Loucy (cell line): ENCODE measurements around the gene GAL3ST2.

ENCODE experiments used
- EZH2phosphoT487 ChIP-seq: fragments of 200-600 bp; IDR thresholded peaks from 2 replicates; pipeline ENCODE4 v1.6.1; 2018; ENCODE audit warnings: antibody characterized with exemption, mild to moderate bottlenecking, moderate library complexity, borderline replicate concordance
- TF ChIP-seq, protein P1 (sequence below): fragments of 200-600 bp; sonication (generic); conservative IDR thresholded peaks from 2 replicates; pipeline ENCODE4 v1.5.1; 2014; ENCODE audit warnings: mild to moderate bottlenecking, antibody characterized with exemption, low read length

DNA sequence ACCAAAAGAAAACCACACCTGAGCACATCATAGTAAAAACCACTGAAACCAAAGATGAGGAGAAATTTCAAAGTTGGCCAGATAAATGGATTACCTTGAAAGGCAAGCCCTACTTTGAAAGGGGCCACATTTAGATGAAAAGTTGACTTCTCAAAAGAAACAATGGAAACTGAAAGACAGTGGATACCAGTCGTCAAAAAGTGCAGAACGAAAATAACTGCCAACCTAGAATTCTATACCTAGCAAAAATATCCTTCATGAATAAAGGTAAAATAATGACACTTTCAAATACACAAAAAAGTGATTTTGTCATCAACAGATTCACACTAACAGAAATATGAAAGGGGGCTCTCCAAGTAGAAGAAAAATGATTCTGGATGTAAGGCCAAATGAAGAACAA lies 50.8 kb downstream of the GAL3ST2 start:
- TF ChIP-seq, protein P1, sequence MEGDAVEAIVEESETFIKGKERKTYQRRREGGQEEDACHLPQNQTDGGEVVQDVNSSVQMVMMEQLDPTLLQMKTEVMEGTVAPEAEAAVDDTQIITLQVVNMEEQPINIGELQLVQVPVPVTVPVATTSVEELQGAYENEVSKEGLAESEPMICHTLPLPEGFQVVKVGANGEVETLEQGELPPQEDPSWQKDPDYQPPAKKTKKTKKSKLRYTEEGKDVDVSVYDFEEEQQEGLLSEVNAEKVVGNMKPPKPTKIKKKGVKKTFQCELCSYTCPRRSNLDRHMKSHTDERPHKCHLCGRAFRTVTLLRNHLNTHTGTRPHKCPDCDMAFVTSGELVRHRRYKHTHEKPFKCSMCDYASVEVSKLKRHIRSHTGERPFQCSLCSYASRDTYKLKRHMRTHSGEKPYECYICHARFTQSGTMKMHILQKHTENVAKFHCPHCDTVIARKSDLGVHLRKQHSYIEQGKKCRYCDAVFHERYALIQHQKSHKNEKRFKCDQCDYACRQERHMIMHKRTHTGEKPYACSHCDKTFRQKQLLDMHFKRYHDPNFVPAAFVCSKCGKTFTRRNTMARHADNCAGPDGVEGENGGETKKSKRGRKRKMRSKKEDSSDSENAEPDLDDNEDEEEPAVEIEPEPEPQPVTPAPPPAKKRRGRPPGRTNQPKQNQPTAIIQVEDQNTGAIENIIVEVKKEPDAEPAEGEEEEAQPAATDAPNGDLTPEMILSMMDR, result no peak
- TF ChIP-seq EZH2phosphoT487, result no peak
